Activated B cell treated with CpG ODN at 0.5 μM for 24 hours (primary cell): ENCODE data around the gene KRT17. TPM values are rescaled to one million over a fixed set of nuclear protein-coding genes. Genes with fewer than 3 reads are reported as not detected.

ENCODE experiments used
- ATAC-seq: fragments of 200-7000 bp; cut with Tn5 transposase; one replicate; pipeline ENCODE4 v1.10.0; 2021; ENCODE audit warnings: low read depth, mild to moderate bottlenecking, moderate library complexity
- CTCF ChIA-PET: fragments of 350-600 bp; sonication (Branson Sonifier 250); formaldehyde crosslinking; loops from one replicate; lab custom pipeline; 2021; ENCODE audit warnings: antibody characterized with exemption; lab: Charles Lee
- POLR2A ChIA-PET: fragments of 350-600 bp; sonication (Branson Sonifier 250); formaldehyde crosslinking; loops from one replicate; lab custom pipeline; 2021; ENCODE audit warnings: antibody characterized with exemption; lab: Charles Lee
- DNase-seq: peaks from one replicate; pipeline ENCODE4 v3.0.0; 2022
- H3K27ac Mint-ChIP-seq: one replicate; pipeline ENCODE4 v1.8.0; 2020; ENCODE audit warnings: mixed read lengths
- H3K27me3 Mint-ChIP-seq: one replicate; pipeline ENCODE4 v1.8.0; 2021; ENCODE audit warnings: mixed read lengths
- H3K36me3 Mint-ChIP-seq: one replicate; pipeline ENCODE4 v1.8.0; 2021; ENCODE audit warnings: low read depth, mixed read lengths
- H3K4me1 Mint-ChIP-seq: one replicate; pipeline ENCODE4 v1.8.0; 2021; ENCODE audit warnings: mixed read lengths
- H3K4me3 Mint-ChIP-seq: one replicate; pipeline ENCODE4 v1.8.0; 2020; ENCODE audit warnings: mild to moderate bottlenecking, mixed read lengths
- H3K9me3 Mint-ChIP-seq: one replicate; pipeline ENCODE4 v1.8.0; 2020; ENCODE audit warnings: mixed read lengths
- intact Hi-C: fragments of 100-400 bp; cut with micrococcal nuclease; formaldehyde crosslinking; loops from one replicate; pipeline ENCODE4 v1.15.1; 2024
- total RNA-seq: library from RNA; stranded (reverse); gene quantifications from 2 replicates; pipeline ENCODE4 v1.2.3, GENCODE V29; 2022
- TF ChIP-seq, protein P1 (sequence below): fragments of 200-600 bp; IDR thresholded peaks from one replicate; pipeline ENCODE4 v1.8.0; 2022; ENCODE audit warnings: antibody characterized with exemption, mild to moderate bottlenecking

KRT17 gene
- total RNA-seq, 1 donor from 2014 or later = not detected

DNA sequence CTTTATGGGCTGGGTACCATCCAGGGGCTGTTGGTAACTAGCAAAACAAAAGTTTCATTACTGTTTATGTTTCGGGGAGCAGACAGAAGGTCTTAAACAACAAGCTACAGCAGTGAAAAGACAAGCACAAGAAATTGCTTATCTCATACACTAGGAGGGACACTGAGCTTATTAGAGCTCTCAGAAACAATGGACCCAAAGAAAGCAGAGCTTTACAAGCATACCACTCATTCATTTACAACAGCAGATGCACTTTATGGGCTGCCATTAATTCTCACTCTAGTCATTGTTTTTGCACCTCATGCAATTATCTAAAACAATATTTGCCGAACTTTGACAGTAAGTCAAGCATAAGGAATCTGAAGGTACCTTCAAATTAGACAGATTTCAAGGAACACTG lies 21.9 kb downstream of the KRT17 start:
- ATAC-seq = no peak
- CTCF ChIA-PET = no interaction called here
- DNase-seq = no peak
- Mint-ChIP-seq H3K27me3 (peaks cover 19% of the 10 kb centered on the region), H3K36me3 (peaks cover 2% of the 10 kb centered on the region), H3K27ac (no peak overlapping the region), H3K4me3 (no peak overlapping the region), H3K9me3 (peaks cover 15% of the 10 kb centered on the region), H3K4me1 (no peaks in the 10 kb centered on the region)
- POLR2A ChIA-PET = no interaction called here
- intact Hi-C loops = no loop called here
- TF ChIP-seq, protein P1, sequence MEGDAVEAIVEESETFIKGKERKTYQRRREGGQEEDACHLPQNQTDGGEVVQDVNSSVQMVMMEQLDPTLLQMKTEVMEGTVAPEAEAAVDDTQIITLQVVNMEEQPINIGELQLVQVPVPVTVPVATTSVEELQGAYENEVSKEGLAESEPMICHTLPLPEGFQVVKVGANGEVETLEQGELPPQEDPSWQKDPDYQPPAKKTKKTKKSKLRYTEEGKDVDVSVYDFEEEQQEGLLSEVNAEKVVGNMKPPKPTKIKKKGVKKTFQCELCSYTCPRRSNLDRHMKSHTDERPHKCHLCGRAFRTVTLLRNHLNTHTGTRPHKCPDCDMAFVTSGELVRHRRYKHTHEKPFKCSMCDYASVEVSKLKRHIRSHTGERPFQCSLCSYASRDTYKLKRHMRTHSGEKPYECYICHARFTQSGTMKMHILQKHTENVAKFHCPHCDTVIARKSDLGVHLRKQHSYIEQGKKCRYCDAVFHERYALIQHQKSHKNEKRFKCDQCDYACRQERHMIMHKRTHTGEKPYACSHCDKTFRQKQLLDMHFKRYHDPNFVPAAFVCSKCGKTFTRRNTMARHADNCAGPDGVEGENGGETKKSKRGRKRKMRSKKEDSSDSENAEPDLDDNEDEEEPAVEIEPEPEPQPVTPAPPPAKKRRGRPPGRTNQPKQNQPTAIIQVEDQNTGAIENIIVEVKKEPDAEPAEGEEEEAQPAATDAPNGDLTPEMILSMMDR = no peak

DNA sequence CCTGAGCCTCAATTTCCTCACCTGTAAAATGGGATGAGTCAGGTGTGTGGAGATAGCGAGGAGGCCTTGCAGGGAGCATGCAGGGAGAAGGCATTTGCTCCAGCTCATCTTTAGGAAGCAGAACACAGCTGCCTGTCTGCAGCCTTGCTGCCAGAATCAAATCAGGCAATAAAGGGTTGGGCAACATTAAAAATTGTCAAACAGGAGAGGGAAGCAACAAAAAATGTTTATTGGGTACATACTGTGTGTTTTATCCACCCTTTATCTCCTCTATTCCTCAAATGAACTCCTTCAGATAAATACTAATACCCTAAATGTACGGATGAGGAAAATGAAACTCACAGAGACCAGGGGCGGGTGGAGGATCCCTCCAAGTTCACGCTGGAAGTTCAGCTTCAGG lies 24.1 kb downstream of the KRT17 start:
- Mint-ChIP-seq H3K9me3 (no peaks in the 10 kb centered on the region), H3K4me3 (no peak overlapping the region), H3K27ac (no peak overlapping the region), H3K27me3 (peaks cover 12% of the 10 kb centered on the region), H3K4me1 (no peaks in the 10 kb centered on the region), H3K36me3 (no peaks in the 10 kb centered on the region)
- intact Hi-C loops = no loop called here
- ChIA-PET POLR2A (no interaction called here), CTCF (no interaction called here)
- ATAC-seq (no peak), DNase-seq (no peak)
- TF ChIP-seq, protein P1 = no peak

GRCh38 chr17:41599680-41600079 lies 24.7 kb downstream of the KRT17 start:
- no peaks in the 10 kb centered on the region for H3K9me3 Mint-ChIP-seq
- intact Hi-C loops = no loop called here
- no peak overlapping the region for H3K27ac Mint-ChIP-seq
- H3K36me3 Mint-ChIP-seq = no peaks in the 10 kb centered on the region
- H3K27me3 Mint-ChIP-seq = peaks cover 16% of the 10 kb centered on the region
- TF ChIP-seq, protein P1 = no peak
- H3K4me3 Mint-ChIP-seq = no peak overlapping the region
- ATAC-seq = no peak
- CTCF ChIA-PET = no interaction called here
- POLR2A ChIA-PET = no interaction called here
- no peaks in the 10 kb centered on the region for H3K4me1 Mint-ChIP-seq
- DNase-seq = no peak

- intact Hi-C loops = no loop called here
- no peaks in the 10 kb centered on the region for H3K36me3 Mint-ChIP-seq
- peaks cover 9% of the 10 kb centered on the region for H3K27me3 Mint-ChIP-seq
- H3K9me3 Mint-ChIP-seq = no peaks in the 10 kb centered on the region
- no peak overlapping the region for H3K4me3 Mint-ChIP-seq
- no peak for ATAC-seq
- H3K27ac Mint-ChIP-seq = no peak overlapping the region
- ChIA-PET CTCF (no interaction called here), POLR2A (no interaction called here)
- TF ChIP-seq, protein P1 = no peak
- H3K4me1 Mint-ChIP-seq = no peaks in the 10 kb centered on the region
- no peak for DNase-seq
Observed at GRCh38 chr17:41595585-41595984, 28.8 kb downstream of the KRT17 start.

- intact Hi-C loops = no loop called here
- no peaks in the 10 kb centered on the region for H3K4me1 Mint-ChIP-seq
- CTCF ChIA-PET = no interaction called here
- H3K9me3 Mint-ChIP-seq = no peaks in the 10 kb centered on the region
- DNase-seq (no peak), ATAC-seq (no peak)
- H3K36me3 Mint-ChIP-seq = no peaks in the 10 kb centered on the region
- POLR2A ChIA-PET = no interaction called here
- TF ChIP-seq, protein P1 = no peak
- no peak overlapping the region for H3K27ac Mint-ChIP-seq
- peaks cover 12% of the 10 kb centered on the region for H3K27me3 Mint-ChIP-seq
- H3K4me3 Mint-ChIP-seq = no peak overlapping the region
Observed at GRCh38 chr17:41594363-41594915, 29.9 kb downstream of the KRT17 start.
